Cardiac muscle cell (in vitro differentiated cells and primary cell): Measurements from ENCODE around the gene AUH. TPM values are rescaled to one million over a fixed set of nuclear protein-coding genes. Genes with fewer than 3 reads are reported as not detected.

Source experiments
- DNase-seq, 2 donors: peaks; one replicate each; pipeline versions ENCODE4 v3.0.0 to v3.0.0-alpha.2; 2010 to 2017; ENCODE audit warnings: low read depth in 1 of 2, low spot score in 1 of 2
- H3K27ac ChIP-seq: fragments of 200-600 bp; sonication (generic); 2 replicates; pipeline ENCODE4 v1.5.1; 2016
- H3K27me3 ChIP-seq: fragments of 200-600 bp; sonication (generic); 2 replicates; pipeline ENCODE4 v1.6.0; 2016; ENCODE audit warnings: control low read depth
- H3K36me3 ChIP-seq: fragments of 200-600 bp; sonication (generic); 2 replicates; pipeline ENCODE4 v1.5.1; 2016; ENCODE audit warnings: control low read depth
- H3K4me1 ChIP-seq: fragments of 200-600 bp; sonication (generic); 2 replicates; pipeline ENCODE4 v1.8.1; 2017; ENCODE audit warnings: low read depth, mild to moderate bottlenecking, mixed run types
- H3K4me3 ChIP-seq: fragments of 200-600 bp; sonication (generic); 2 replicates; pipeline ENCODE4 v1.5.1; 2016; ENCODE audit warnings: mild to moderate bottlenecking
- H3K9me3 ChIP-seq: fragments of 200-600 bp; sonication (generic); 2 replicates; pipeline ENCODE4 v1.5.1; 2017; ENCODE audit warnings: low read depth, mild to moderate bottlenecking, control low read depth
- polyA plus RNA-seq: library from polyadenylated mRNA; unstranded; fragments of >200 nt; fragmentation: Nextera tagmentation; extraction: Ambion mirVana; gene quantifications from 2 replicates; pipeline ENCODE4 v1.2.1, GENCODE V29; 2016
- total RNA-seq: library from RNA; depleted of rRNA; stranded (reverse); fragments of >200 nt; gene quantifications from 2 replicates; pipeline ENCODE4 v1.2.3, GENCODE V29; 2016
- TF ChIP-seq, protein P1 (sequence below): IDR thresholded peaks from 2 replicates; pipeline ENCODE4 v1.5.1; 2012; ENCODE audit warnings: low read depth, mild to moderate bottlenecking, low read length

The AUH gene
- total and polyA plus RNA-seq, 2 experiments from 2014 or later, result 52.0 to 68.8 TPM

DNA sequence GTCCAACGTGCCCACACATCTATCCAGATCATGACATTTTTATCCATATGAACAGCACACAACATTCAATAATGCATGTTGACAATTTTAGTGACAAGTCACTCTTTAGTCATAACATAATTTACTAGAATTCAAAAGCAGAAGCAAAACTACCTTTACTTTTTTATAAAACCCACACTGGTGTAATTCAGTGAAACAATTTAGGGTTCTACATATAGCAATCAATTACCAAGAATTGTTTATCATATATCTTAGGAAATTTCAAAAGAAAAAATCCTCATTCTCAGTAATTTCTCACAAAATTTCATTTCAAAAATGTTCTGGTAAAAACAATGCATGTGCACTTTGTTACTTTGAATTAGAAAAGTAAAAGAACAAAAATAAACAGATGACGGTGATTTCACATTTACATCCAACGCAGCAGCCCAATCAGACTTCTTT, 12.6 kb downstream of the AUH start:
- H3K9me3 ChIP-seq, result no peaks in the 10 kb centered on the region
- TF ChIP-seq, protein P1, sequence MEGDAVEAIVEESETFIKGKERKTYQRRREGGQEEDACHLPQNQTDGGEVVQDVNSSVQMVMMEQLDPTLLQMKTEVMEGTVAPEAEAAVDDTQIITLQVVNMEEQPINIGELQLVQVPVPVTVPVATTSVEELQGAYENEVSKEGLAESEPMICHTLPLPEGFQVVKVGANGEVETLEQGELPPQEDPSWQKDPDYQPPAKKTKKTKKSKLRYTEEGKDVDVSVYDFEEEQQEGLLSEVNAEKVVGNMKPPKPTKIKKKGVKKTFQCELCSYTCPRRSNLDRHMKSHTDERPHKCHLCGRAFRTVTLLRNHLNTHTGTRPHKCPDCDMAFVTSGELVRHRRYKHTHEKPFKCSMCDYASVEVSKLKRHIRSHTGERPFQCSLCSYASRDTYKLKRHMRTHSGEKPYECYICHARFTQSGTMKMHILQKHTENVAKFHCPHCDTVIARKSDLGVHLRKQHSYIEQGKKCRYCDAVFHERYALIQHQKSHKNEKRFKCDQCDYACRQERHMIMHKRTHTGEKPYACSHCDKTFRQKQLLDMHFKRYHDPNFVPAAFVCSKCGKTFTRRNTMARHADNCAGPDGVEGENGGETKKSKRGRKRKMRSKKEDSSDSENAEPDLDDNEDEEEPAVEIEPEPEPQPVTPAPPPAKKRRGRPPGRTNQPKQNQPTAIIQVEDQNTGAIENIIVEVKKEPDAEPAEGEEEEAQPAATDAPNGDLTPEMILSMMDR, result no peak
- H3K4me3 ChIP-seq, result no peak overlapping the region
- no peak for DNase-seq
- peak overlapping the region; percentile 36 for H3K27ac ChIP-seq
- peaks cover 11% of the 10 kb centered on the region for H3K4me1 ChIP-seq
- H3K27me3 ChIP-seq, result no peaks in the 10 kb centered on the region
- peaks cover 16% of the 10 kb centered on the region for H3K36me3 ChIP-seq

GRCh38 chr9:91348191-91348807, 13.4 kb downstream of the AUH start:
- Histone ChIP-seq H3K4me3 (no peak overlapping the region), H3K9me3 (no peaks in the 10 kb centered on the region), H3K27me3 (no peaks in the 10 kb centered on the region), H3K27ac (no peak overlapping the region), H3K36me3 (peaks cover 14% of the 10 kb centered on the region), H3K4me1 (peaks cover 11% of the 10 kb centered on the region)
- TF ChIP-seq, protein P1, result no peak
- no peak for DNase-seq

DNA sequence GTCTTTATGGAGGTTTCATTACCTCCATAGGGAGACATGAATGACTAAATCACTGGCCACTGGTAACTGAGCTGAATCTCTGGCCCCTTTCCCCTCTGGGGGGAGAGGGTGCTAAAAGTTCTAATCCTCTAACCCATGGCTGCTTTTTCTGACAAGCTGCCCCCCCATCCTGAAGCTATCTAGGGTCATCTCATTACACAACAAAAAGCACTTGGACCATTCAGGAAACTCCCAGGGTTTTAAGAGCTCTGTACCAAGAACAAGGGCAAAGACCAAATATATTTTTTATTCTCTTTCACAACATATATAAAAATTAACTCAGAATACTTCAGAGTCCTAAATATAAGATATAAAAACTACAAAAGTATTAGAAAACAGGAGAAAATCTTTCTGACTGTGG, 14.3 kb downstream of the AUH start:
- TF ChIP-seq, protein P1, result no peak
- Histone ChIP-seq H3K4me3 (no peak overlapping the region), H3K4me1 (peaks cover 11% of the 10 kb centered on the region), H3K27me3 (no peaks in the 10 kb centered on the region), H3K9me3 (no peaks in the 10 kb centered on the region), H3K27ac (no peak overlapping the region), H3K36me3 (peaks cover 9% of the 10 kb centered on the region)
- peak in 1 of 2 donors; percentile 6 for DNase-seq

DNA sequence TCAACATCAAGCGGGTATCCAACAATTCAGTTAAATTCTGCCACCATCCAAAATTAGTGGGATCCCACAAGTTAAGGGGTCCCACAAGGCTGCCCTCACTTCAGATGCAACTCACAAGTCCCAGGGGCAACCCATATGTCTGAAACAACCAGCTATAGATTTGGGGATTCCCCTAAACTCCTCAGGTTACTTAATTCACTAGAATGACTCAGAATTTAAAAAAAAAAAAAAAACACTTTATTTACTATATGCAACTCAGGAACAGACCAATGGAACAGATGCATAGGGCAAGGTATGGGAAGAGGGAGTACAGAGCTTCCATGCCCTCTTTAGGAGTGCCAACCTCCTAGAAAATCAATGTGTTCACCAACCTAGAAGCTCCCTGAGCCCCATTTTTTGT, 15.1 kb downstream of the AUH start:
- no peak for DNase-seq
- no peaks in the 10 kb centered on the region for H3K9me3 ChIP-seq
- no peak overlapping the region for H3K27ac ChIP-seq
- peaks cover 7% of the 10 kb centered on the region for H3K36me3 ChIP-seq
- TF ChIP-seq, protein P1, result no peak
- H3K4me1 ChIP-seq, result peaks cover 11% of the 10 kb centered on the region
- no peaks in the 10 kb centered on the region for H3K27me3 ChIP-seq
- H3K4me3 ChIP-seq, result no peak overlapping the region

DNA sequence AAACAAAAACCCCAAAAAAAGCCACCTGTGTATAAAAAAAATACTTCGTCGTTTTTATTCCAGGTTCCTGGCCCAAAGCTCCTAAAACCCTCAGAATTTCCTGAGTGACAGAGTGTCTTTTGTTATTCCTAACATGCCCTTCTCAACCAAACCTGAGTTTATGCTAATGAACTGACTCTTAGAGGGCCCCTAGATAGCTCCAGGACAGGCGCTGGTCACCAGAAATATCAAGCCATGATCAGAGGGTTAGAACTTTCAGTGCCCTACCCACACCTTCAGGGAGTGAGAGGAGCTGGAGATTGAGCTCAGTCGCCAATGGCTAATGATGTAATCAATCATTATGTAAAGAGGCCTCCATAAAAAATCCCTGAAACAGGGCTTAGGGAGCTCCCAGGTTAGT, 15.7 kb downstream of the AUH start:
- Histone ChIP-seq H3K9me3 (no peaks in the 10 kb centered on the region), H3K4me3 (no peak overlapping the region), H3K36me3 (peaks cover under 1% of the 10 kb centered on the region), H3K4me1 (peaks cover 11% of the 10 kb centered on the region), H3K27ac (no peak overlapping the region), H3K27me3 (no peaks in the 10 kb centered on the region)
- DNase-seq, result no peak
- TF ChIP-seq, protein P1, result no peak
